ENCODE data around the gene ANKFN1.
"Not testable (repeated sequence)": the region's sequence is repeated elsewhere in the genome, so short reads cannot be mapped to it uniquely, and the experiment has no call there.

Gene ANKFN1

GRCh38 chr17:56185491-56186221 lies 32.4 kb downstream of the ANKFN1 start:
- no peak for DNase-seq

GRCh38 chr17:56186222-56186786 lies 33.0 kb downstream of the ANKFN1 start:
- DNase-seq, result no peak

- no peak for DNase-seq
Observed at GRCh38 chr17:56203430-56203829, 50.2 kb downstream of the ANKFN1 start.

- no peak for DNase-seq
Observed at GRCh38 chr17:56206351-56206750, 53.1 kb downstream of the ANKFN1 start.

GRCh38 chr17:56213031-56213430 lies 59.8 kb downstream of the ANKFN1 start:
- no peak for DNase-seq

GRCh38 chr17:56217921-56218320 lies 64.6 kb downstream of the ANKFN1 start:
- DNase-seq, result no peak

- no peak for DNase-seq
Observed at GRCh38 chr17:56222255-56222654, 69.0 kb downstream of the ANKFN1 start.

GRCh38 chr17:56230660-56231059 lies 77.4 kb downstream of the ANKFN1 start:
- no peak for DNase-seq

- no peak for DNase-seq
Observed at GRCh38 chr17:56231252-56231651, 78.0 kb downstream of the ANKFN1 start.

GRCh38 chr17:56231693-56232092 lies 78.4 kb downstream of the ANKFN1 start:
- no peak for DNase-seq

GRCh38 chr17:56244268-56244890 lies 91.1 kb downstream of the ANKFN1 start:
- DNase-seq, result no peak

- no peak for DNase-seq
Observed at GRCh38 chr17:56247816-56248215, 94.5 kb downstream of the ANKFN1 start.

GRCh38 chr17:56257075-56257474 lies 103.8 kb downstream of the ANKFN1 start:
- no peak for DNase-seq

- DNase-seq, result no peak
Observed at GRCh38 chr17:56260376-56261002, 107.2 kb downstream of the ANKFN1 start.

- no peak for DNase-seq
Observed at GRCh38 chr17:56262803-56263202, 109.5 kb downstream of the ANKFN1 start.

GRCh38 chr17:56269556-56270389 lies 116.5 kb downstream of the ANKFN1 start:
- no peak for DNase-seq

- DNase-seq, result no peak
Observed at GRCh38 chr17:56274491-56274890, 121.2 kb downstream of the ANKFN1 start.

- no peak for DNase-seq
Observed at GRCh38 chr17:56284482-56284881, 131.2 kb downstream of the ANKFN1 start.

- not testable (repeated sequence) for DNase-seq
Observed at GRCh38 chr17:56288786-56289185, 135.5 kb downstream of the ANKFN1 start.

- no peak for DNase-seq
Observed at GRCh38 chr17:56289321-56289720, 136.0 kb downstream of the ANKFN1 start.

- DNase-seq, result no peak
Observed at GRCh38 chr17:56290101-56290801, 137.0 kb downstream of the ANKFN1 start.

- DNase-seq, result no peak
Observed at GRCh38 chr17:56290802-56291118, 137.5 kb downstream of the ANKFN1 start.

Measured in femur (tissue), 1 donor.